ENCODE data around the gene USP51.
A peak's percentile ranks its signal among the peaks of the same experiment; 100 is the strongest.
"Not testable (repeated sequence)": the region's sequence is repeated elsewhere in the genome, so short reads cannot be mapped to it uniquely, and the experiment has no call there.

Gene USP51

GRCh38 chrX:55489314-55490009 lies at the start of gene USP51:
Gene USP51, minus strand, starts transcription at chrX:55489848. Its CDS starts 909 bp downstream, at chrX:55488939.
- DNase-seq (ENCODE audit: low read depth), result peak; percentile 19

GRCh38 chrX:55524487-55524886 lies 34.8 kb upstream of the USP51 start:
- no peak for DNase-seq (ENCODE audit: low read depth)

GRCh38 chrX:55523356-55523755 lies 33.7 kb upstream of the USP51 start:
- DNase-seq (ENCODE audit: low read depth), result no peak

GRCh38 chrX:55522596-55523276 lies 33.1 kb upstream of the USP51 start:
- DNase-seq (ENCODE audit: low read depth), result no peak

GRCh38 chrX:55521687-55522086 lies 32.0 kb upstream of the USP51 start:
- DNase-seq (ENCODE audit: low read depth), result no peak

- DNase-seq (ENCODE audit: low read depth), result not testable (repeated sequence)
These were observed 27.3 kb upstream of the USP51 start for GRCh38 chrX:55516794-55517481.

GRCh38 chrX:55513045-55513737 lies 23.5 kb upstream of the USP51 start:
- not testable (repeated sequence) for DNase-seq (ENCODE audit: low read depth)

GRCh38 chrX:55508410-55509152 lies 18.9 kb upstream of the USP51 start:
- not testable (repeated sequence) for DNase-seq (ENCODE audit: low read depth)

GRCh38 chrX:55507699-55508098 lies 18.1 kb upstream of the USP51 start:
- DNase-seq (ENCODE audit: low read depth), result not testable (repeated sequence)

- not testable (repeated sequence) for DNase-seq (ENCODE audit: low read depth)
These were observed 17.4 kb upstream of the USP51 start for GRCh38 chrX:55507010-55507409.

- no peak for DNase-seq (ENCODE audit: low read depth)
These were observed 1.3 kb upstream of the USP51 start for GRCh38 chrX:55490974-55491373.

GRCh38 chrX:55490121-55490520 lies 473 bp upstream of the USP51 start:
- no peak for DNase-seq (ENCODE audit: low read depth)

- peak; percentile 54 for DNase-seq (ENCODE audit: low read depth)
These were observed 895 bp downstream of the USP51 start for GRCh38 chrX:55488593-55489313.

GRCh38 chrX:55488006-55488592 lies 1.5 kb downstream of the USP51 start:
- DNase-seq (ENCODE audit: low read depth), result no peak

- no peak for DNase-seq (ENCODE audit: low read depth)
These were observed 2.5 kb downstream of the USP51 start for GRCh38 chrX:55487143-55487542.

GRCh38 chrX:55486736-55487135 lies 2.9 kb downstream of the USP51 start:
- no peak for DNase-seq (ENCODE audit: low read depth)

GRCh38 chrX:55484948-55485347 lies 4.7 kb downstream of the USP51 start:
- DNase-seq (ENCODE audit: low read depth), result no peak

- DNase-seq (ENCODE audit: low read depth), result no peak
These were observed 9.1 kb downstream of the USP51 start for GRCh38 chrX:55480390-55481062.

GRCh38 chrX:55479956-55480355 lies 9.7 kb downstream of the USP51 start:
- not testable (repeated sequence) for DNase-seq (ENCODE audit: low read depth)

- DNase-seq (ENCODE audit: low read depth), result not testable (repeated sequence)
These were observed 23.9 kb downstream of the USP51 start for GRCh38 chrX:55465791-55466190.
